Neural progenitor cell (in vitro differentiated cells): ENCODE measurements around the gene DLGAP3. TPM values are rescaled to one million over a fixed set of nuclear protein-coding genes. Genes with fewer than 3 reads are reported as not detected.

Experiments
- DNase-seq: peaks from one replicate; pipeline ENCODE4 v3.0.0-alpha.2; 2016; ENCODE audit warnings: low spot score
- H2AFZ ChIP-seq: fragments of 200-600 bp; sonication (generic); replicated peaks from 2 replicates; pipeline ENCODE4 v1.6.1; 2016; ENCODE audit warnings: antibody characterized with exemption
- H3F3A ChIP-seq: fragments of 200-600 bp; sonication (generic); 2 replicates; pipeline ENCODE4 v1.6.1; 2016; ENCODE audit warnings: antibody characterized with exemption, low read depth
- H3K27ac ChIP-seq: fragments of 200-600 bp; sonication (generic); 2 replicates; pipeline ENCODE4 v1.5.1; 2016; ENCODE audit warnings: mild to moderate bottlenecking
- H3K27me3 ChIP-seq: fragments of 200-600 bp; sonication (generic); 2 replicates; pipeline ENCODE4 v1.6.1; 2016; ENCODE audit warnings: mild to moderate bottlenecking, moderate library complexity
- H3K36me3 ChIP-seq: fragments of 200-600 bp; sonication (generic); 2 replicates; pipeline ENCODE4 v1.5.1; 2016
- H3K4me1 ChIP-seq: fragments of 200-600 bp; sonication (generic); 2 replicates; pipeline ENCODE4 v1.6.1; 2016; ENCODE audit warnings: mixed run types
- H3K4me2 ChIP-seq: fragments of 200-600 bp; sonication (generic); 2 replicates; pipeline ENCODE4 v1.6.1; 2016
- H3K4me3 ChIP-seq: fragments of 200-600 bp; sonication (generic); 2 replicates; pipeline ENCODE4 v1.5.1; 2016
- H3K79me2 ChIP-seq: fragments of 200-600 bp; sonication (generic); 2 replicates; pipeline ENCODE4 v1.6.1; 2016; ENCODE audit warnings: low read depth
- H3K9ac ChIP-seq: fragments of 200-600 bp; sonication (generic); 2 replicates; pipeline ENCODE4 v1.6.1; 2016
- H3K9me3 ChIP-seq: fragments of 200-600 bp; sonication (generic); 2 replicates; pipeline ENCODE4 v1.5.1; 2016; ENCODE audit warnings: low read depth
- H4K20me1 ChIP-seq: fragments of 200-600 bp; sonication (generic); 2 replicates; pipeline ENCODE4 v1.6.1; 2016; ENCODE audit warnings: low read depth
- H3K27ac Mint-ChIP-seq: 3 replicates; pipeline ENCODE4 v1.8.0; 2021; ENCODE audit warnings: mixed read lengths
- H3K27me3 Mint-ChIP-seq: 2 replicates; pipeline ENCODE4 v1.8.0; 2022; ENCODE audit warnings: low read depth, mild to moderate bottlenecking, inconsistent platforms, moderate library complexity, mixed read lengths; ENCODE audit not compliant: insufficient read depth
- H3K36me3 Mint-ChIP-seq: 3 replicates; pipeline ENCODE4 v1.8.0; 2021; ENCODE audit warnings: mixed read lengths
- H3K4me1 Mint-ChIP-seq: 3 replicates; pipeline ENCODE4 v1.8.0; 2021; ENCODE audit warnings: mixed read lengths
- H3K4me3 Mint-ChIP-seq: 3 replicates; pipeline ENCODE4 v1.8.0; 2021; ENCODE audit warnings: mild to moderate bottlenecking, moderate library complexity, mixed read lengths
- H3K9me3 Mint-ChIP-seq: 3 replicates; pipeline ENCODE4 v1.8.0; 2020; ENCODE audit warnings: mixed read lengths
- CTCF ChIP-seq: fragments of 200-600 bp; sonication (generic); IDR thresholded peaks from 2 replicates; pipeline ENCODE4 v1.5.1; 2017; ENCODE audit warnings: antibody characterized with exemption, mild to moderate bottlenecking
- EZH2 ChIP-seq: fragments of 200-600 bp; sonication (generic); IDR thresholded peaks from 2 replicates; pipeline ENCODE4 v1.6.1; 2017; ENCODE audit warnings: antibody characterized with exemption, mild to moderate bottlenecking, moderate library complexity
- EZH2phosphoT487 ChIP-seq: fragments of 200-600 bp; sonication (generic); IDR thresholded peaks from 2 replicates; pipeline ENCODE4 v1.6.1; 2017; ENCODE audit warnings: antibody characterized with exemption
- total RNA-seq: library from RNA; depleted of rRNA; stranded (reverse); fragments of >200 nt; gene quantifications from 2 replicates; pipeline ENCODE4 v1.2.3, GENCODE V29; 2015; ENCODE audit warnings: low replicate concordance

The DLGAP3 gene
- total RNA-seq, 1 donor from 2014 or later = not detected

- Histone ChIP-seq H3K9me3 (peaks cover 10% of the 10 kb centered on the region), H2AFZ (no peak overlapping the region), H3K79me2 (no peaks in the 10 kb centered on the region), H3K4me2 (no peak overlapping the region), H4K20me1 (peaks cover 15% of the 10 kb centered on the region), H3K9ac (no peak overlapping the region), H3K4me1 (no peaks in the 10 kb centered on the region), H3K27ac (no peak overlapping the region), H3K27me3 (peaks cover 81% of the 10 kb centered on the region), H3K36me3 (no peaks in the 10 kb centered on the region), H3K4me3 (no peak overlapping the region), H3F3A (no peaks in the 10 kb centered on the region)
- TF ChIP-seq EZH2 (no peak), CTCF (no peak), EZH2phosphoT487 (no peak)
- Mint-ChIP-seq H3K27me3 (peaks cover 28% of the 10 kb centered on the region), H3K9me3 (peaks cover 10% of the 10 kb centered on the region), H3K4me3 (no peak overlapping the region), H3K27ac (no peak overlapping the region), H3K4me1 (no peaks in the 10 kb centered on the region), H3K36me3 (peaks cover 4% of the 10 kb centered on the region)
- no peak for DNase-seq
These were observed 41.9 kb downstream of the DLGAP3 start for GRCh38 chr1:34887593-34887992.

- peak overlapping the region; percentile 53 for H3K4me3 ChIP-seq
- TF ChIP-seq EZH2phosphoT487 = peak; percentile 70
- no peak for TF ChIP-seq CTCF
- peak; percentile 88 for TF ChIP-seq EZH2
- H3K27me3 ChIP-seq = peaks cover 96% of the 10 kb centered on the region
These were observed 43.8 kb downstream of the DLGAP3 start for GRCh38 chr1:34885405-34886247.

GRCh38 chr1:34884961-34885360 lies 44.5 kb downstream of the DLGAP3 start:
- H3K79me2 ChIP-seq = no peaks in the 10 kb centered on the region
- peak; percentile 21 for DNase-seq
- peak overlapping the region; percentile 91 for H2AFZ ChIP-seq
- H3K9me3 ChIP-seq = no peaks in the 10 kb centered on the region
- no peak overlapping the region for H3K27ac ChIP-seq
- H3F3A ChIP-seq = no peaks in the 10 kb centered on the region
- peak overlapping the region; percentile 83 for H3K4me2 ChIP-seq
- TF ChIP-seq EZH2 (no peak), EZH2phosphoT487 (no peak), CTCF (peak; percentile 27)
- no peak overlapping the region for H3K9ac ChIP-seq
- Mint-ChIP-seq H3K36me3 (no peaks in the 10 kb centered on the region), H3K4me1 (no peaks in the 10 kb centered on the region), H3K27me3 (peaks cover 24% of the 10 kb centered on the region), H3K27ac (no peak overlapping the region), H3K4me3 (peak overlapping the region; percentile 75), H3K9me3 (no peaks in the 10 kb centered on the region)
- no peaks in the 10 kb centered on the region for H3K36me3 ChIP-seq
- peaks cover 93% of the 10 kb centered on the region for H3K27me3 ChIP-seq
- no peaks in the 10 kb centered on the region for H3K4me1 ChIP-seq
- peaks cover 15% of the 10 kb centered on the region for H4K20me1 ChIP-seq
- H3K4me3 ChIP-seq = peak overlapping the region; percentile 53

More at GRCh38 chr1:34885405-34886247, 43.8 kb downstream of the DLGAP3 start:
- Mint-ChIP-seq H3K27me3 (peaks cover 28% of the 10 kb centered on the region), H3K27ac (no peak overlapping the region), H3K4me3 (peak overlapping the region; percentile 71), H3K9me3 (no peaks in the 10 kb centered on the region), H3K36me3 (no peaks in the 10 kb centered on the region), H3K4me1 (no peaks in the 10 kb centered on the region)
- no peaks in the 10 kb centered on the region for H3F3A ChIP-seq
- no peak overlapping the region for H3K9ac ChIP-seq
- no peaks in the 10 kb centered on the region for H3K9me3 ChIP-seq
- H3K79me2 ChIP-seq = no peaks in the 10 kb centered on the region
- no peaks in the 10 kb centered on the region for H3K4me1 ChIP-seq
- H3K27ac ChIP-seq = no peak overlapping the region
- peaks cover 15% of the 10 kb centered on the region for H4K20me1 ChIP-seq
- no peaks in the 10 kb centered on the region for H3K36me3 ChIP-seq
- peak overlapping the region; percentile 91 for H2AFZ ChIP-seq
- H3K4me2 ChIP-seq = peak overlapping the region; percentile 83
- DNase-seq = peak; percentile 74
